Mesenchymal stem cell (in vitro differentiated cells and primary cell): Measurements from ENCODE around the gene C1QTNF1.
A peak's percentile ranks its signal among the peaks of the same experiment; 100 is the strongest.

Source experiments
- DNase-seq: peaks from one replicate; pipeline ENCODE4 v3.0.0-alpha.2; 2013
- H2AFZ ChIP-seq: one replicate; pipeline ENCODE4 v1.6.1; 2013; ENCODE audit warnings: low read depth, mild to moderate bottlenecking, control low read depth, inconsistent platforms, low read length, moderate library complexity
- H2AK5ac ChIP-seq: 2 replicates; pipeline ENCODE4 v1.6.1; 2013; ENCODE audit warnings: low read length, moderate library complexity, mild to moderate bottlenecking, inconsistent platforms; ENCODE audit not compliant: severe bottlenecking
- H2BK120ac ChIP-seq: one replicate; pipeline ENCODE4 v1.6.1; 2013; ENCODE audit warnings: low read depth, mild to moderate bottlenecking, inconsistent platforms, low read length, moderate library complexity
- H2BK12ac ChIP-seq, 2 experiments: one replicate each; pipeline ENCODE4 v1.6.1; 2013; ENCODE audit warnings: inconsistent platforms in 2 of 2, low read length in 2 of 2, mild to moderate bottlenecking in 2 of 2, moderate library complexity in 2 of 2, control low read depth in 1 of 2
- H2BK15ac ChIP-seq: one replicate; pipeline ENCODE4 v1.6.1; 2013; ENCODE audit warnings: mild to moderate bottlenecking, low read depth, inconsistent platforms; ENCODE audit not compliant: poor library complexity, severe bottlenecking
- H2BK5ac ChIP-seq: 2 replicates; pipeline ENCODE4 v1.6.1; 2013; ENCODE audit warnings: low read depth, mild to moderate bottlenecking, low read length, control low read depth, inconsistent platforms; ENCODE audit not compliant: poor library complexity, severe bottlenecking
- H3K14ac ChIP-seq, 2 experiments: one replicate each; pipeline ENCODE4 v1.6.1; 2013; ENCODE audit warnings: inconsistent platforms in 2 of 2, low read length in 2 of 2, control low read depth in 1 of 2, mild to moderate bottlenecking in 1 of 2, moderate library complexity in 1 of 2
- H3K18ac ChIP-seq, 2 experiments: one replicate each; pipeline ENCODE4 v1.6.1; 2013; ENCODE audit warnings: inconsistent platforms in 2 of 2, low read length in 2 of 2, control low read depth in 1 of 2, low read depth in 1 of 2, mild to moderate bottlenecking in 1 of 2
- H3K23ac ChIP-seq, 2 experiments: one replicate each; pipeline ENCODE4 v1.6.1; 2013; ENCODE audit warnings: inconsistent platforms in 2 of 2, low read length in 2 of 2, mild to moderate bottlenecking in 2 of 2, moderate library complexity in 2 of 2, control low read depth in 1 of 2
- H3K27ac ChIP-seq: 2 replicates; pipeline ENCODE4 v1.5.1; 2013; ENCODE audit warnings: mild to moderate bottlenecking, moderate library complexity, low read length, control low read depth, inconsistent platforms; ENCODE audit not compliant: poor library complexity, severe bottlenecking
- H3K27me3 ChIP-seq, 2 experiments: 2 replicates each; pipeline versions ENCODE4 v1.6.1 to v1.7.0; 2013; ENCODE audit warnings: low read length in 2 of 2, mild to moderate bottlenecking in 2 of 2, moderate library complexity in 2 of 2, control low read depth in 1 of 2, inconsistent platforms in 1 of 2; ENCODE audit not compliant: control insufficient read depth in 1 of 2, insufficient read depth in 1 of 2
- H3K36me3 ChIP-seq, 2 experiments: 2 replicates each; pipeline versions ENCODE4 v1.6.1 to v1.7.0; 2013; ENCODE audit warnings: low read length in 2 of 2, control low read depth in 1 of 2, inconsistent platforms in 1 of 2, low read depth in 1 of 2, mild to moderate bottlenecking in 1 of 2; ENCODE audit not compliant: insufficient read depth in 2 of 2, control insufficient read depth in 1 of 2
- H3K4ac ChIP-seq, 2 experiments: one replicate each; pipeline ENCODE4 v1.6.1; 2013; ENCODE audit warnings: inconsistent platforms in 2 of 2, low read length in 2 of 2, mild to moderate bottlenecking in 2 of 2, moderate library complexity in 2 of 2, control low read depth in 1 of 2, low read depth in 1 of 2
- H3K4me1 ChIP-seq: 2 replicates; pipeline ENCODE4 v1.6.1; 2013; ENCODE audit warnings: low read depth, low read length, control low read depth; ENCODE audit not compliant: control insufficient read depth, insufficient read depth
- H3K4me2 ChIP-seq: 2 replicates; pipeline ENCODE4 v1.6.1; 2013; ENCODE audit warnings: low read length, mild to moderate bottlenecking, inconsistent platforms; ENCODE audit not compliant: poor library complexity, severe bottlenecking
- H3K4me3 ChIP-seq, 2 experiments: 2 replicates each; pipeline versions ENCODE4 v1.5.1 to v1.7.0; 2013; ENCODE audit warnings: low read length in 2 of 2, mild to moderate bottlenecking in 2 of 2, control low read depth in 1 of 2, low read depth in 1 of 2; ENCODE audit not compliant: insufficient read depth in 1 of 2
- H3K79me1 ChIP-seq: replicated peaks from 2 replicates; pipeline ENCODE4 v1.6.1; 2013; ENCODE audit warnings: mild to moderate bottlenecking, control low read depth, low read length, inconsistent platforms; ENCODE audit not compliant: poor library complexity, severe bottlenecking
- H3K9ac ChIP-seq: 2 replicates; pipeline ENCODE4 v1.7.0; 2013; ENCODE audit warnings: mild to moderate bottlenecking, low read length, moderate library complexity
- H3K9me3 ChIP-seq: 2 replicates; pipeline ENCODE4 v1.7.0; 2013; ENCODE audit warnings: mild to moderate bottlenecking, low read length; ENCODE audit not compliant: control insufficient read depth
- H4K8ac ChIP-seq: one replicate; pipeline ENCODE4 v1.6.1; 2013; ENCODE audit warnings: inconsistent platforms, mild to moderate bottlenecking, low read length, moderate library complexity
- H4K91ac ChIP-seq: one replicate; pipeline ENCODE4 v1.6.1; 2013; ENCODE audit warnings: mild to moderate bottlenecking, low read length, inconsistent platforms
- WGBS: methylation state at CpG from one replicate; pipeline ENCODE4 v1.1.7; 2013; ENCODE audit warnings: mixed read lengths; 5-methylcytosine and 5-hydroxymethylcytosine counted together

The C1QTNF1 gene

DNA sequence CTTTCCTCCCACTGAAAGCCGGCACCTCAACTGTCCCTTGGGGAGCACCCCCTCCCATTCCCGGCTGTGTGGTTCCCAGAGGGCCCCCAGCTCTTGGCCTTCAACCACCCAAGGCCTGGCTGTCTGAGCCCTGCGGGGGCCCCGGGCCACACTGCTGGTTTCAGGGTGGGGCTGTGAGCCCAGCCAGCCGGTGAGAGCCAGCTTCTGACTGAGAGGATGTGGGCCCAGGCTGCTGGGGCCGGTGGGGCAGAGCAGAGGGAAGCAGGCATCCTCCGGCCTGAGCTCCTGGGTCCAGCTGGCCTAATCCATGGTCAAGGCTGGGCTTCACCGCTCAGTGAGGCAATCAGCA, 43.4 kb upstream of the C1QTNF1 start:
- peak overlapping the region; percentile 60 to 94 for H2BK12ac ChIP-seq
- 93% methylated on average over 8 of the region's 8 CpGs for WGBS

DNA sequence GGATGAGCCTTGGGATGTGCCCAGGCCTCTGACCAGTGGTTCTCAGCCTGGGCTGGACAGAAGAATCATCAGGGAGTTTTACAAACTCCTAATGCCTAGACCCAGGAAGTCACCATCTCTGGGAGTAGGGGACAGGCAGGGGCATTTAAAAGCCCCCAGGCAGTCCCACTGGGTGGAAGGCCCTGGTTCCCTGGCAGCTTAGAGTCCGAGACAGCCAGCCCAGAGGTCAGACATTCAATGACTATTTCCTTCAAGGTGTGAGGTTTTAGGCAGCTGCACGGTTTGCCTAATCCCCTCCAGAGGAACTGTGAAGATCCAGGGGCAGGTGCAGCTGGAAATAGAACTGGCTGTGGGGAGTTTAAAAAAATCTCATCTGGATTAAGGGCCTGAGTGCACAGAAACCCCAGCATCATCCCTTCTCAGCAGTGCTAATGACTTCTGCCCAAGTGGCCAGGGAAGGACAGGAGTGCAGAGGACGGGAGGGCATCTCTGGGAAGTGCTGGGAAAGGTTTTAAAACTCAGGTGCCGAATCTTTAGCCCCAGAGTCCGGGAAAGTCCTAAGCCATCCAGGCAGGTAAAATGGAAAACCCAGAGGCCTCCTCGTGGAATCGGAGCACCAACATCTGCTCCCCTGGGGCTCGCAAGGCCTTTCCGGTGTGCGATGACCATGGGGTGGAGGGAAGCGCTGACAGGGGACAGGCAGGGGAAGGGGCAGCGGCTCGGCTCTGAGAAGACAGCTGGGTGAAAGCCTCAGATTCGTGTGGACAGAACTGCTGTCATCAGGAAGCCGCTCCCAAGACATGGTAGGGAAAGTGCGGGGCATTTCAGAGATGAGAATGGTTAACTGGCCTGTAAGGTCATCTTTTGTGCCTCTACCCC, 42.7 kb upstream of the C1QTNF1 start:
- Histone ChIP-seq H2BK5ac (no peak overlapping the region), H3K27ac (no peak overlapping the region), H3K14ac (no peak overlapping the region), H2AK5ac (peak overlapping the region; percentile 24), H2AFZ (no peak overlapping the region), H3K18ac (peak overlapping the region; percentile 18 to 56), H2BK12ac (peak overlapping the region; percentile 49 to 60), H3K27me3 (no peaks in the 10 kb centered on the region), H2BK15ac (no peak overlapping the region), H4K91ac (peak overlapping the region; percentile 53), H3K4me1 (peaks cover 39% of the 10 kb centered on the region), H3K9me3 (no peaks in the 10 kb centered on the region), H2BK120ac (peak overlapping the region; percentile 29), H3K4ac (no peak overlapping the region), H3K36me3 (peaks cover 9 to 21% of the 10 kb centered on the region in 2 experiments), H3K9ac (no peak overlapping the region), H3K79me1 (peaks cover 17% of the 10 kb centered on the region), H3K4me2 (no peak overlapping the region), H4K8ac (peak overlapping the region; percentile 27), H3K4me3 (no peak overlapping the region), H3K23ac (no peak overlapping the region)
- WGBS = 90% methylated on average over 16 of the region's 16 CpGs
- DNase-seq = no peak

More for the DNA sequence above, 43.4 kb upstream of the C1QTNF1 start:
- H2BK120ac ChIP-seq = peak overlapping the region; percentile 50
- no peak overlapping the region for H3K9ac ChIP-seq
- no peak overlapping the region for H3K27ac ChIP-seq
- peak overlapping the region; percentile 24 for H2AK5ac ChIP-seq
- no peaks in the 10 kb centered on the region for H3K9me3 ChIP-seq
- no peaks in the 10 kb centered on the region for H3K27me3 ChIP-seq
- no peak overlapping the region for H3K23ac ChIP-seq
- peak overlapping the region; percentile 98 for H4K8ac ChIP-seq
- H3K14ac ChIP-seq = no peak overlapping the region
- no peak overlapping the region for H3K4me3 ChIP-seq
- H3K79me1 ChIP-seq = peaks cover 20% of the 10 kb centered on the region
- H2BK15ac ChIP-seq = peak overlapping the region; percentile 62
- peaks cover 12 to 27% of the 10 kb centered on the region in 2 experiments for H3K36me3 ChIP-seq
- peak overlapping the region; percentile 83 to 92 for H3K18ac ChIP-seq
- H3K4ac ChIP-seq = peak overlapping the region; percentile 62 to 80
- no peak overlapping the region for H2AFZ ChIP-seq
- no peak overlapping the region for H2BK5ac ChIP-seq
- no peak for DNase-seq
- no peak overlapping the region for H3K4me2 ChIP-seq
- peaks cover 45% of the 10 kb centered on the region for H3K4me1 ChIP-seq
- peak overlapping the region; percentile 85 for H4K91ac ChIP-seq

GRCh38 chr17:78985395-78985794, 38.6 kb upstream of the C1QTNF1 start:
- H2AFZ ChIP-seq = no peak overlapping the region
- no peak overlapping the region for H2BK15ac ChIP-seq
- H3K27me3 ChIP-seq = no peaks in the 10 kb centered on the region
- H3K9ac ChIP-seq = peak overlapping the region; percentile 81
- no peak overlapping the region for H3K14ac ChIP-seq
- WGBS = 94% methylated on average over 3 of the region's 5 CpGs
- no peak overlapping the region for H3K4me3 ChIP-seq
- H3K4ac ChIP-seq = no peak overlapping the region
- peaks cover 3 to 7% of the 10 kb centered on the region in 2 experiments for H3K36me3 ChIP-seq
- no peak overlapping the region for H3K23ac ChIP-seq
- no peak overlapping the region for H4K91ac ChIP-seq
- no peak overlapping the region for H2BK12ac ChIP-seq
- no peak overlapping the region for H3K27ac ChIP-seq
- no peak for DNase-seq
- H3K79me1 ChIP-seq = peaks cover 3% of the 10 kb centered on the region
- no peak overlapping the region for H3K4me2 ChIP-seq
- H2BK120ac ChIP-seq = no peak overlapping the region
- no peak overlapping the region for H2AK5ac ChIP-seq
- H3K9me3 ChIP-seq = no peaks in the 10 kb centered on the region
- H3K18ac ChIP-seq = peak overlapping the region in 1 of 2 experiments; percentile 40
- no peak overlapping the region for H4K8ac ChIP-seq
- H2BK5ac ChIP-seq = no peak overlapping the region
- H3K4me1 ChIP-seq = peaks cover 9% of the 10 kb centered on the region

GRCh38 chr17:78986048-78986648, 37.8 kb upstream of the C1QTNF1 start:
- H2BK120ac ChIP-seq = no peak overlapping the region
- peak overlapping the region; percentile 57 to 70 for H3K18ac ChIP-seq
- no peak overlapping the region for H4K8ac ChIP-seq
- H2AK5ac ChIP-seq = peak overlapping the region; percentile 66
- H3K14ac ChIP-seq = no peak overlapping the region
- no peak overlapping the region for H4K91ac ChIP-seq
- H3K79me1 ChIP-seq = peaks cover 10% of the 10 kb centered on the region
- DNase-seq = peak; percentile 38
- H3K9me3 ChIP-seq = no peaks in the 10 kb centered on the region
- H3K9ac ChIP-seq = peak overlapping the region; percentile 81
- peak overlapping the region; percentile 76 for H3K27ac ChIP-seq
- peak overlapping the region; percentile 32 for H3K4me2 ChIP-seq
- no peak overlapping the region for H3K23ac ChIP-seq
- peak overlapping the region in 1 of 2 experiments; percentile 60 for H2BK12ac ChIP-seq
- no peaks in the 10 kb centered on the region for H3K27me3 ChIP-seq
- no peak overlapping the region for H2BK5ac ChIP-seq
- H3K4ac ChIP-seq = peak overlapping the region in 1 of 2 experiments; percentile 91
- H3K4me1 ChIP-seq = peaks cover 5% of the 10 kb centered on the region
- WGBS = 80% methylated on average over 4 of the region's 6 CpGs
- H2AFZ ChIP-seq = no peak overlapping the region
- peaks cover 10 to 15% of the 10 kb centered on the region in 2 experiments for H3K36me3 ChIP-seq
- no peak overlapping the region for H2BK15ac ChIP-seq
- H3K4me3 ChIP-seq = peak overlapping the region in 1 of 2 experiments; percentile 76
